Measurements from ENCODE around the gene WDFY4. TPM values are rescaled to one million over a fixed set of nuclear protein-coding genes. Genes with fewer than 3 reads are reported as not detected.

The WDFY4 gene
- total RNA-seq, 1 experiment from 2014 or later = not detected

DNA sequence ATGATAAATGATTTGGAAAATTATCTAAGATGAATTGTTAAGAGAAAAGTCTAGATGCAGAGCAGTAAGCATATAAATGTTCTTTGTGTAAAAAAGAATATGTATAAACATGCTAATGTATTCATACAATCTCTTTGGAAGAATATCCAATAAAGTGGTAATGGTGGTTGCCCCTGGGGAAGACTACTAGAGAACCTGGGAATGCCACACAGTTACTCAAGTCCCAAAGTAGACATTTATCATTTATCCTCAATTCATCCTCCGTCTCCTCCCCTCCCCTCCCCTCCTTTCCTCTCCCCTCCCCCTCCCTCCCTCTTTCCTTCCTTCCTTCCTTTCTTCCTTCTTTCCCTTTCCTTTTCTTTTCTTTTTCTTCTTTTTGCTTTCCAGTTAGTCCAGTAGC is 203.3 kb downstream of the WDFY4 start:
- Histone ChIP-seq H4K5ac (ENCODE audit: insufficient read length, low read depth, low read length) (no peak overlapping the region), H2AK5ac (ENCODE audit: insufficient read length, low read length) (no peak overlapping the region), H3K9me3 (ENCODE audit: control insufficient read depth, low read depth, low read length) (no peaks in the 10 kb centered on the region), H3K4me1 (ENCODE audit: insufficient read depth, low read length) (no peaks in the 10 kb centered on the region), H3K4ac (ENCODE audit: low read depth, low read length) (no peak overlapping the region), H4K91ac (ENCODE audit: insufficient read length, low read depth, low read length) (no peak overlapping the region), H4K8ac (replicated peaks; ENCODE audit: insufficient read length, low read depth, low read length) (no peak overlapping the region), H2BK15ac (ENCODE audit: low read depth, low read length) (no peak overlapping the region), H2BK12ac (ENCODE audit: insufficient read length, low read depth, low read length) (no peak overlapping the region), H3K56ac (ENCODE audit: insufficient read length, low read depth, low read length) (no peak overlapping the region), H3K9ac (ENCODE audit: extremely low read depth, insufficient read length, low read length) (no peak overlapping the region), H2BK120ac (ENCODE audit: low read depth, low read length, poor library complexity, severe bottlenecking) (no peak overlapping the region), H2BK20ac (ENCODE audit: low read depth, low read length, poor library complexity, severe bottlenecking) (no peak overlapping the region), H2AFZ (ENCODE audit: low read length) (no peak overlapping the region), H3K79me2 (ENCODE audit: insufficient read depth, low read length) (no peaks in the 10 kb centered on the region), H3K14ac (ENCODE audit: insufficient read depth, low read length) (no peak overlapping the region), H4K20me1 (ENCODE audit: control insufficient read depth, insufficient read depth, insufficient read length) (no peaks in the 10 kb centered on the region), H3K23ac (ENCODE audit: insufficient read length, low read depth, low read length) (no peak overlapping the region), H3K79me1 (ENCODE audit: insufficient read depth, low read depth, low read length, poor library complexity, severe bottlenecking) (no peaks in the 10 kb centered on the region), H3K27ac (ENCODE audit: insufficient read length, low read depth, low read length) (no peak overlapping the region), H3T11ph (ENCODE audit: low read length) (no peak overlapping the region), H2BK5ac (ENCODE audit: insufficient read length, low read length) (no peak overlapping the region), H3K23me2 (ENCODE audit: insufficient read length, low read depth, low read length, poor library complexity, severe bottlenecking) (no peaks in the 10 kb centered on the region), H3K18ac (ENCODE audit: insufficient read length, low read depth, low read length) (no peak overlapping the region), H3K4me2 (ENCODE audit: insufficient read depth, insufficient read length, low read length) (no peak overlapping the region), H3K27me3 (ENCODE audit: insufficient read depth, low read length) (no peaks in the 10 kb centered on the region)
- H3K4me1 Mint-ChIP-seq = no peaks in the 10 kb centered on the region
- TF ChIP-seq, protein P1, sequence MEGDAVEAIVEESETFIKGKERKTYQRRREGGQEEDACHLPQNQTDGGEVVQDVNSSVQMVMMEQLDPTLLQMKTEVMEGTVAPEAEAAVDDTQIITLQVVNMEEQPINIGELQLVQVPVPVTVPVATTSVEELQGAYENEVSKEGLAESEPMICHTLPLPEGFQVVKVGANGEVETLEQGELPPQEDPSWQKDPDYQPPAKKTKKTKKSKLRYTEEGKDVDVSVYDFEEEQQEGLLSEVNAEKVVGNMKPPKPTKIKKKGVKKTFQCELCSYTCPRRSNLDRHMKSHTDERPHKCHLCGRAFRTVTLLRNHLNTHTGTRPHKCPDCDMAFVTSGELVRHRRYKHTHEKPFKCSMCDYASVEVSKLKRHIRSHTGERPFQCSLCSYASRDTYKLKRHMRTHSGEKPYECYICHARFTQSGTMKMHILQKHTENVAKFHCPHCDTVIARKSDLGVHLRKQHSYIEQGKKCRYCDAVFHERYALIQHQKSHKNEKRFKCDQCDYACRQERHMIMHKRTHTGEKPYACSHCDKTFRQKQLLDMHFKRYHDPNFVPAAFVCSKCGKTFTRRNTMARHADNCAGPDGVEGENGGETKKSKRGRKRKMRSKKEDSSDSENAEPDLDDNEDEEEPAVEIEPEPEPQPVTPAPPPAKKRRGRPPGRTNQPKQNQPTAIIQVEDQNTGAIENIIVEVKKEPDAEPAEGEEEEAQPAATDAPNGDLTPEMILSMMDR (conservative IDR thresholded peaks at IDR 0.05) = no peak
- H3K9me3 Mint-ChIP-seq = no peaks in the 10 kb centered on the region
- no peak overlapping the region for H3K27ac Mint-ChIP-seq
- no CpG with 5 or more reads among the region's 1 CpG for WGBS (ENCODE audit: extremely low coverage, insufficient read length, low lambda C conversion rate)
- no peaks in the 10 kb centered on the region for H3K36me3 Mint-ChIP-seq (ENCODE audit: insufficient read depth in 1 of 3, low read depth in 3 of 3)
- DNase-seq = no peak
- no peak overlapping the region for H3K4me3 Mint-ChIP-seq
- H3K27me3 Mint-ChIP-seq (ENCODE audit: low read depth) = no peaks in the 10 kb centered on the region

All from H9 (cell line).